ENCODE data around the gene CRKL.

The CRKL gene

DNA sequence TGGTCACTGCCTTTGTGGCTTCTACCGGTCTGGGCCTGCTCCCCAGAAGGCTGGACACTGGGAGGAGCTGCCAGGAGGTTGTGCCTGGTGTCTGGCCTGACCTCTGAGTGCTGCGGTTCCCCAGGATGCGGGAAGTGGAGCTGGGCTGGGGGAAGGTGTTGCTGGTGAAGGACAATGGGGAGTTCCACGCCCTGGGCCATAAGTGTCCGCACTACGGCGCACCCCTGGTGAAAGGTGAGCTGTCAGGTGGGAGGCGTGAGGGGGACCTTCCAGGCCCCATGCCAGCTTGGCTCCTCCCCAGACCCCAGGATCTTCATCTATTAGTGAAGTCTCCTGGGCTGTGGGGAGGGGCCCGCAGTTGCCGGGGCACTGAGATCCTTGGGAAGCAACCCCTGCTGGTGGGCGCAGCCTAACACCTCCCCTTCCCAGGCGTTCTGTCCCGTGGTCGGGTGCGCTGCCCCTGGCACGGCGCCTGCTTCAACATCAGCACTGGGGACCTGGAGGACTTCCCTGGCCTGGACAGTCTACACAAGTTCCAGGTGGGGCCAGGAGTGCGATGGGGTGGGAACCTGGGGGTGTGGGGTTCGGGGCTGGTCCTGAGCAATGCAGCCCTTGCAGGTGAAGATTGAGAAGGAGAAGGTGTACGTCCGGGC, 56.6 kb downstream of the CRKL start:
- no peaks in the 10 kb centered on the region for H3K36me3 ChIP-seq (ENCODE audit: insufficient read depth, low read length)
- no peak for DNase-seq
- TF ChIP-seq EZH2 (IDR thresholded peaks at IDR 0.05; ENCODE audit: borderline replicate concordance, low read depth, low read length, severe bottlenecking): no peak
- TF ChIP-seq, protein P1, sequence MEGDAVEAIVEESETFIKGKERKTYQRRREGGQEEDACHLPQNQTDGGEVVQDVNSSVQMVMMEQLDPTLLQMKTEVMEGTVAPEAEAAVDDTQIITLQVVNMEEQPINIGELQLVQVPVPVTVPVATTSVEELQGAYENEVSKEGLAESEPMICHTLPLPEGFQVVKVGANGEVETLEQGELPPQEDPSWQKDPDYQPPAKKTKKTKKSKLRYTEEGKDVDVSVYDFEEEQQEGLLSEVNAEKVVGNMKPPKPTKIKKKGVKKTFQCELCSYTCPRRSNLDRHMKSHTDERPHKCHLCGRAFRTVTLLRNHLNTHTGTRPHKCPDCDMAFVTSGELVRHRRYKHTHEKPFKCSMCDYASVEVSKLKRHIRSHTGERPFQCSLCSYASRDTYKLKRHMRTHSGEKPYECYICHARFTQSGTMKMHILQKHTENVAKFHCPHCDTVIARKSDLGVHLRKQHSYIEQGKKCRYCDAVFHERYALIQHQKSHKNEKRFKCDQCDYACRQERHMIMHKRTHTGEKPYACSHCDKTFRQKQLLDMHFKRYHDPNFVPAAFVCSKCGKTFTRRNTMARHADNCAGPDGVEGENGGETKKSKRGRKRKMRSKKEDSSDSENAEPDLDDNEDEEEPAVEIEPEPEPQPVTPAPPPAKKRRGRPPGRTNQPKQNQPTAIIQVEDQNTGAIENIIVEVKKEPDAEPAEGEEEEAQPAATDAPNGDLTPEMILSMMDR (IDR thresholded peaks at IDR 0.05; ENCODE audit: borderline replicate concordance, extremely low read depth, low read length, poor library complexity, severe bottlenecking): no peak
- H2AFZ ChIP-seq (ENCODE audit: low read depth, low read length): no peak overlapping the region
- ATAC-seq (ENCODE audit: insufficient read depth, low read depth): no peak
- no peak overlapping the region for H3K4me2 ChIP-seq (ENCODE audit: insufficient read depth, low read length)
- H3K4me3 ChIP-seq (ENCODE audit: low read depth in 1 of 2, low read length in 2 of 2): no peak overlapping the region
- peaks cover 4% of the 10 kb centered on the region for H3K9me3 ChIP-seq (ENCODE audit: insufficient read depth, low read length, severe bottlenecking)
- H3K27ac ChIP-seq (ENCODE audit: low read length): no peak overlapping the region
- H4K20me1 ChIP-seq (ENCODE audit: insufficient read depth, low read length): no peaks in the 10 kb centered on the region; the same call in 1 of the 2 replicates
- no peaks in the 10 kb centered on the region for H3K79me2 ChIP-seq (ENCODE audit: insufficient read depth, low read length)
- no peaks in the 10 kb centered on the region for H3K27me3 ChIP-seq (ENCODE audit: insufficient read depth, low read length, poor library complexity)
- H3K4me1 ChIP-seq (ENCODE audit: insufficient read depth, low read length): no peaks in the 10 kb centered on the region
- H3K9ac ChIP-seq (ENCODE audit: low read depth, low read length): no peak overlapping the region

DNA sequence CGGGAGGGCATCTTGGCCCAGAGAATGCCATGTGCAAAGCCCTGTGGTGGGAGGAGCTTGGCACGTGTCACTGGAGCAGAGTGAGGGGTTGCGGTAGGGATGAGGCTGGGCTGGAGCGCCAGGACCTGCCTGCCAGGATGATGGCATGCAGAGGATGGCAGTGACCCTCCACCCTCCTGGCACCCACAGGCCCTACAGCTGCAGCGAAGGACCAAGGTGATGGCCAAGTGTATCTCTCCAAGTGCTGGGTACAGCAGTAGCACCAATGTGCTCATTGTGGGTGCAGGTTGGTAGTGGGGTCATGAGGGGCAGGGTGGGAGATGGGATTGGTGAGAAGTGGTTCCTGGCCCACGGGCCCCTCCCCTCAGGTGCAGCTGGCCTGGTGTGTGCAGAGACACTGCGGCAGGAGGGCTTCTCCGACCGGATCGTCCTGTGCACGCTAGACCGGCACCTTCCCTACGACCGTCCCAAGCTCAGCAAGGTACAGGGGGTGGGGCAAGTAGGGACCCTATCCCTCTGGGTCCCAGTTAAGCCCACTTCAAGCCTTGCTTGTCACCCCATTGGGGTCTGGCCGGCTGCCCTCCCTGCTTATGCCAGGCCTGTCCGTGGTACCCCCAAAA, 57.2 kb downstream of the CRKL start:
- no peaks in the 10 kb centered on the region for H3K79me2 ChIP-seq (ENCODE audit: insufficient read depth, low read length)
- no peak overlapping the region for H3K27ac ChIP-seq (ENCODE audit: low read length)
- DNase-seq: no peak
- no peaks in the 10 kb centered on the region for H3K27me3 ChIP-seq (ENCODE audit: insufficient read depth, low read length, poor library complexity)
- no peaks in the 10 kb centered on the region for H3K36me3 ChIP-seq (ENCODE audit: insufficient read depth, low read length)
- no peak overlapping the region for H2AFZ ChIP-seq (ENCODE audit: low read depth, low read length)
- peaks cover 5% of the 10 kb centered on the region for H3K9me3 ChIP-seq (ENCODE audit: insufficient read depth, low read length, severe bottlenecking)
- H3K9ac ChIP-seq (ENCODE audit: low read depth, low read length): no peak overlapping the region
- no peaks in the 10 kb centered on the region; the same call in 1 of the 2 replicates for H4K20me1 ChIP-seq (ENCODE audit: insufficient read depth, low read length)
- H3K4me1 ChIP-seq (ENCODE audit: insufficient read depth, low read length): no peaks in the 10 kb centered on the region
- TF ChIP-seq, protein P1 (IDR thresholded peaks at IDR 0.05; ENCODE audit: borderline replicate concordance, extremely low read depth, low read length, poor library complexity, severe bottlenecking): no peak
- TF ChIP-seq EZH2 (IDR thresholded peaks at IDR 0.05; ENCODE audit: borderline replicate concordance, low read depth, low read length, severe bottlenecking): no peak
- no peak overlapping the region for H3K4me2 ChIP-seq (ENCODE audit: insufficient read depth, low read length)
- ATAC-seq (ENCODE audit: insufficient read depth, low read depth): no peak
- no peak overlapping the region for H3K4me3 ChIP-seq (ENCODE audit: low read depth in 1 of 2, low read length in 2 of 2)

DNA sequence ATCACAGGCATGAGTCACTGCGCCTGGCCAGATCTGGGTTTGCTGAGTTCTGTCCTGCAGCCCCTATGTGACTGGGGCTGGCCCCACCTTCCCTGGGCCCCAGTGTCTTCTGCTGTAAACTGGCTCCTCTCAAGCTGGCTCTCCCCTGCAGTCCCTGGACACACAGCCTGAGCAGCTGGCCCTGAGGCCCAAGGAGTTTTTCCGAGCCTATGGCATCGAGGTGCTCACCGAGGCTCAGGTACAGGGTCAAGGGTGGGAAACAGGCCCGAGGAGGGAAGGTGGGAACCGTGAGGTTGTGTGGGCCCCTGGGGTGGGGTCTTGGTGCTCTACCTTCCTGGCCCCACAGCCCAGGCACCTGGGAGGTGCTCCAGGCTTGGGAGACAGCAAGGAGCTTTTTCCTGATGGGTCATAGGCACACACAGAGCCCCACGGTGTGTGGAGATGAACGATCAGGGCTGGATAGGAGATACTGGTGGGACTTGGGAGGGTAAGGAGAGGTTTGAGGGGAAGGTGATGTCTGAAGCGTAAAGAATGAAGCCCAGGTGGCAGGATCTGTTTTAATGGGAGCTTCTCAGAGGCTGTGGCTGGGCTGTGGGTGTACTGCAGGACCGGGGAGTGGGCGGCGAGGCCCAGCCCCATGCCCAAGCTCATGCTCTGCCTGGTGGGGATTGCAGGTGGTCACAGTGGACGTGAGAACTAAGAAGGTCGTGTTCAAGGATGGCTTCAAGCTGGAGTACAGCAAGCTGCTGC, 58.5 kb downstream of the CRKL start:
- no peaks in the 10 kb centered on the region for H3K36me3 ChIP-seq (ENCODE audit: insufficient read depth, low read length)
- no peak for ATAC-seq (ENCODE audit: insufficient read depth, low read depth)
- H3K4me3 ChIP-seq (ENCODE audit: low read depth in 1 of 2, low read length in 2 of 2): no peak overlapping the region
- H2AFZ ChIP-seq (ENCODE audit: low read depth, low read length): no peak overlapping the region
- H3K27me3 ChIP-seq (ENCODE audit: insufficient read depth, low read length, poor library complexity): no peaks in the 10 kb centered on the region
- H3K79me2 ChIP-seq (ENCODE audit: insufficient read depth, low read length): no peaks in the 10 kb centered on the region
- TF ChIP-seq, protein P1 (IDR thresholded peaks at IDR 0.05; ENCODE audit: borderline replicate concordance, extremely low read depth, low read length, poor library complexity, severe bottlenecking): no peak
- peaks cover 2% of the 10 kb centered on the region for H3K4me1 ChIP-seq (ENCODE audit: insufficient read depth, low read length)
- DNase-seq: no peak
- no peak overlapping the region for H3K27ac ChIP-seq (ENCODE audit: low read length)
- no peaks in the 10 kb centered on the region; the same call in 1 of the 2 replicates for H4K20me1 ChIP-seq (ENCODE audit: insufficient read depth, low read length)
- peaks cover 5% of the 10 kb centered on the region for H3K9me3 ChIP-seq (ENCODE audit: insufficient read depth, low read length, severe bottlenecking)
- H3K4me2 ChIP-seq (ENCODE audit: insufficient read depth, low read length): no peak overlapping the region
- no peak overlapping the region for H3K9ac ChIP-seq (ENCODE audit: low read depth, low read length)

Data from DND-41 (cell line).